ENCODE results near the gene CUEDC2.
A peak's percentile ranks its signal among the peaks of the same experiment; 100 is the strongest.

CUEDC2 gene

GRCh38 chr10:102396730-102397151 is 35.6 kb downstream of the CUEDC2 start:
- Histone ChIP-seq H3K36me3 (ENCODE audit: control insufficient read depth in 1 of 2, insufficient read depth in 2 of 2, low read length in 2 of 2) (peaks cover 7 to 27% of the 10 kb centered on the region in 2 donors), H3K4me3 (ENCODE audit: low read depth in 1 of 2, low read length in 2 of 2) (peak overlapping the region; percentile 99), H3K9ac (ENCODE audit: low read depth in 1 of 2, low read length in 2 of 2) (peak overlapping the region in 1 of 2 donors; percentile 87), H3K9me3 (ENCODE audit: control insufficient read depth in 1 of 2, low read length in 2 of 2) (no peaks in the 10 kb centered on the region), H3K27ac (ENCODE audit: low read depth, low read length) (no peak overlapping the region), H3K27me3 (ENCODE audit: control insufficient read depth in 1 of 2, insufficient read depth in 2 of 2, low read length in 2 of 2) (no peaks in the 10 kb centered on the region), H3K4me1 (ENCODE audit: control insufficient read depth in 1 of 2, insufficient read depth in 2 of 2, low read length in 2 of 2) (peaks cover 21 to 33% of the 10 kb centered on the region in 2 donors)

DNA sequence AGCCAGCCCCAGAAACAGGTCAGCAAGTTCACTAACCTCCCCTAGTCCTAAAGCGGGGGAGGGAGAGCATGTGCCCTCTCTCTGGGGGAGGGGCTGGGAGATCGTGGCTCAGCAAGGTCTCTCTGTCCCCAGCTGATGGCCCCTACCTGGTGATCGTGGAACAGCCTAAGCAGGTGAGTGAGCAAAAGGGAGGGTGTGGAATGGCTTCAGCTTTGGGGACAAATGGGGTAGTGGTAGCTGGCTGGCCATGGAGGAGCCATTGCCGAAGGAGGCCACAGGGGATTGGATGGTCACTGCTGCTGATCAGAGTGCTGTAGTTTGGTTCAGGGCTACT is 36.1 kb downstream of the CUEDC2 start:
- no peaks in the 10 kb centered on the region for H3K9me3 ChIP-seq (ENCODE audit: control insufficient read depth in 1 of 2, low read length in 2 of 2)
- H3K4me3 ChIP-seq (ENCODE audit: low read depth in 1 of 2, low read length in 2 of 2) = peak overlapping the region; percentile 99
- H3K27me3 ChIP-seq (ENCODE audit: control insufficient read depth in 1 of 2, insufficient read depth in 2 of 2, low read length in 2 of 2) = no peaks in the 10 kb centered on the region
- H3K9ac ChIP-seq (ENCODE audit: low read depth in 1 of 2, low read length in 2 of 2) = peak overlapping the region; percentile 55 to 87
- peaks cover 21 to 33% of the 10 kb centered on the region in 2 donors for H3K4me1 ChIP-seq (ENCODE audit: control insufficient read depth in 1 of 2, insufficient read depth in 2 of 2, low read length in 2 of 2)
- peaks cover 7 to 22% of the 10 kb centered on the region in 2 donors for H3K36me3 ChIP-seq (ENCODE audit: control insufficient read depth in 1 of 2, insufficient read depth in 2 of 2, low read length in 2 of 2)
- peak overlapping the region; percentile 59 for H3K27ac ChIP-seq (ENCODE audit: low read depth, low read length)

- H3K27me3 ChIP-seq (ENCODE audit: control insufficient read depth in 1 of 2, insufficient read depth in 2 of 2, low read length in 2 of 2) = no peaks in the 10 kb centered on the region
- H3K4me1 ChIP-seq (ENCODE audit: control insufficient read depth in 1 of 2, insufficient read depth in 2 of 2, low read length in 2 of 2) = peaks cover 21 to 33% of the 10 kb centered on the region in 2 donors
- H3K27ac ChIP-seq (ENCODE audit: low read depth, low read length) = peak within 1 kb of the TSS; percentile 97
- peaks cover 7 to 16% of the 10 kb centered on the region in 2 donors for H3K36me3 ChIP-seq (ENCODE audit: control insufficient read depth in 1 of 2, insufficient read depth in 2 of 2, low read length in 2 of 2)
- H3K9ac ChIP-seq (ENCODE audit: low read depth in 1 of 2, low read length in 2 of 2) = peak within 1 kb of the TSS; percentile 87 to 98
- H3K4me3 ChIP-seq (ENCODE audit: low read depth in 1 of 2, low read length in 2 of 2) = peak within 1 kb of the TSS; percentile 99
- H3K9me3 ChIP-seq (ENCODE audit: control insufficient read depth in 1 of 2, low read length in 2 of 2) = no peaks in the 10 kb centered on the region
Measured at GRCh38 chr10:102395400-102396316, 36.7 kb downstream of the CUEDC2 start, which contains the start of gene NFKB2. Gene NFKB2 (plus strand): TSS chr10:102395705. CDS start chr10:102395960, 255 bp downstream.

GRCh38 chr10:102394801-102395399 is 37.5 kb downstream of the CUEDC2 start:
- H3K27me3 ChIP-seq (ENCODE audit: control insufficient read depth in 1 of 2, insufficient read depth in 2 of 2, low read length in 2 of 2) = no peaks in the 10 kb centered on the region
- H3K9me3 ChIP-seq (ENCODE audit: control insufficient read depth in 1 of 2, low read length in 2 of 2) = no peaks in the 10 kb centered on the region
- peaks cover 19 to 29% of the 10 kb centered on the region in 2 donors for H3K4me1 ChIP-seq (ENCODE audit: control insufficient read depth in 1 of 2, insufficient read depth in 2 of 2, low read length in 2 of 2)
- H3K36me3 ChIP-seq (ENCODE audit: control insufficient read depth in 1 of 2, insufficient read depth in 2 of 2, low read length in 2 of 2) = peaks cover 7 to 12% of the 10 kb centered on the region in 2 donors
- peak overlapping the region; percentile 97 for H3K27ac ChIP-seq (ENCODE audit: low read depth, low read length)
- H3K9ac ChIP-seq (ENCODE audit: low read depth in 1 of 2, low read length in 2 of 2) = peak overlapping the region; percentile 87 to 98
- H3K4me3 ChIP-seq (ENCODE audit: low read depth in 1 of 2, low read length in 2 of 2) = peak overlapping the region; percentile 99

DNA sequence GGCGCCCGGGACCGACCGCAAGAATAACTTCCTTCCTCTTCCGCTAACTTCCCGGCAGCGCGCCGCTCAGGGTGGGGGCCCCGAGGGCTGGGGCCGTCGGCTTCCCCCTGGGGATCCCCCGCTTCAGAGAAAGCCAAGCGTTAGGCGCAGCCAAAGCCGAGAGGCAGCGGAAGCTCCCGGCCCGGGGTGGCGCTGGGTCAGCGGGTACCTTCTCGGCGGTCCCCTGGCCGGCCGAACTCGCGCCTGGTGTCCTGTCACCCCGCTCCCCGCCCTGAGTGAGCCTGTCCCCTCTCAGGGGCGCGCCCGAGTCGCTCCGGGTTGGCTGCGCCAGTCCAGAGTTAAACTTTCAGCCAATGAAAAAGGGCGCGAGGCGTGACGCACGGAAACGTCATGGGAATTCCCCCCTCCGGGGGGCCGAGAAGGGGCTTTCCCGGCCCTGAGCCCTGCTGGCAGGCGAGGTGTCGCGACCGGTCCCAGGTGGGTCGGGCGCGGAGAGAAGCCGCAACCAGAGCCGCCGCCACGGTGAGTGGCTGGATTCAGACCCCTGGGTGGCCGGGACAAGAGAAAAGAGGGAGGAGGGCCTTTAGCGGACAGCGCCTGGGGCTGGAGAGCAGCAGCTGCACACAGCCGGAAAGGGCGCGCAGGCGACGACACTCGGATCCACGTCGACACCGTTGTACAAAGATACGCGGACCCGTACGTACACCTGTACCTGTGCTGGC is 38.1 kb downstream of the CUEDC2 start:
- H3K27me3 ChIP-seq (ENCODE audit: control insufficient read depth in 1 of 2, insufficient read depth in 2 of 2, low read length in 2 of 2) = no peaks in the 10 kb centered on the region
- no peaks in the 10 kb centered on the region for H3K9me3 ChIP-seq (ENCODE audit: control insufficient read depth in 1 of 2, low read length in 2 of 2)
- H3K4me1 ChIP-seq (ENCODE audit: control insufficient read depth in 1 of 2, insufficient read depth in 2 of 2, low read length in 2 of 2) = peaks cover 15 to 23% of the 10 kb centered on the region in 2 donors
- H3K4me3 ChIP-seq (ENCODE audit: low read depth in 1 of 2, low read length in 2 of 2) = peak overlapping the region; percentile 99
- H3K9ac ChIP-seq (ENCODE audit: low read depth in 1 of 2, low read length in 2 of 2) = peak overlapping the region; percentile 87 to 98
- H3K27ac ChIP-seq (ENCODE audit: low read depth, low read length) = peak overlapping the region; percentile 97
- peaks cover 7 to 12% of the 10 kb centered on the region in 2 donors for H3K36me3 ChIP-seq (ENCODE audit: control insufficient read depth in 1 of 2, insufficient read depth in 2 of 2, low read length in 2 of 2)

GRCh38 chr10:102393411-102394078 is 38.8 kb downstream of the CUEDC2 start:
- no peaks in the 10 kb centered on the region for H3K9me3 ChIP-seq (ENCODE audit: control insufficient read depth in 1 of 2, low read length in 2 of 2)
- no peaks in the 10 kb centered on the region for H3K27me3 ChIP-seq (ENCODE audit: control insufficient read depth in 1 of 2, insufficient read depth in 2 of 2, low read length in 2 of 2)
- peak overlapping the region; percentile 97 for H3K27ac ChIP-seq (ENCODE audit: low read depth, low read length)
- H3K4me1 ChIP-seq (ENCODE audit: control insufficient read depth in 1 of 2, insufficient read depth in 2 of 2, low read length in 2 of 2) = peaks cover 15 to 23% of the 10 kb centered on the region in 2 donors
- peak overlapping the region; percentile 99 for H3K4me3 ChIP-seq (ENCODE audit: low read depth in 1 of 2, low read length in 2 of 2)
- peaks cover 5 to 12% of the 10 kb centered on the region in 2 donors for H3K36me3 ChIP-seq (ENCODE audit: control insufficient read depth in 1 of 2, insufficient read depth in 2 of 2, low read length in 2 of 2)
- peak overlapping the region; percentile 87 to 98 for H3K9ac ChIP-seq (ENCODE audit: low read depth in 1 of 2, low read length in 2 of 2)

DNA sequence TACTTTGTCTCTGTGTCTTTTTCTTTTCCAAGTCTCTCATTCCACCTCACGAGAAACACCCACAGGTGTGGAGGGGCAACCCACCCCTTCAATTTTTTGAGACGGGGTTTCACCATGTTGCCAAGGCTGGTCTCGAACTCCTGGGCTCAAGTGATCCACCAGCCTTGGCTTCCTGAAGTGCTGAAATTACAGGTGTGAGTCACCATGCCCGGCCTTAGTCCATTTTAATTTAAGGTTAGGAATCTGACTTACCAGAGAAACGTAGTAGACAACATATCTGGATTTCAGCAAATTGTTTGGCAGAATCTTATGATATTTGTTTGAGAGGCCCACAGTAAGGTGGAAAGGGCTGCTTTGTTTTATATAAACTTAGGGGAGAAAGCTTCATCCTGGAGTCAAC is 40.1 kb downstream of the CUEDC2 start:
- Histone ChIP-seq H3K36me3 (ENCODE audit: control insufficient read depth in 1 of 2, insufficient read depth in 2 of 2, low read length in 2 of 2) (peaks cover 0 to 5% of the 10 kb centered on the region in 2 donors), H3K4me1 (ENCODE audit: control insufficient read depth in 1 of 2, insufficient read depth in 2 of 2, low read length in 2 of 2) (peaks cover 15 to 23% of the 10 kb centered on the region in 2 donors), H3K9me3 (ENCODE audit: control insufficient read depth in 1 of 2, low read length in 2 of 2) (no peaks in the 10 kb centered on the region), H3K4me3 (ENCODE audit: low read depth in 1 of 2, low read length in 2 of 2) (no peak overlapping the region), H3K27ac (ENCODE audit: low read depth, low read length) (no peak overlapping the region), H3K27me3 (ENCODE audit: control insufficient read depth in 1 of 2, insufficient read depth in 2 of 2, low read length in 2 of 2) (no peaks in the 10 kb centered on the region), H3K9ac (ENCODE audit: low read depth in 1 of 2, low read length in 2 of 2) (no peak overlapping the region)

- H3K36me3 ChIP-seq (ENCODE audit: control insufficient read depth in 1 of 2, insufficient read depth in 2 of 2, low read length in 2 of 2) = no peaks in the 10 kb centered on the region
Measured at GRCh38 chr10:102389894-102390293, 42.5 kb downstream of the CUEDC2 start.

DNA sequence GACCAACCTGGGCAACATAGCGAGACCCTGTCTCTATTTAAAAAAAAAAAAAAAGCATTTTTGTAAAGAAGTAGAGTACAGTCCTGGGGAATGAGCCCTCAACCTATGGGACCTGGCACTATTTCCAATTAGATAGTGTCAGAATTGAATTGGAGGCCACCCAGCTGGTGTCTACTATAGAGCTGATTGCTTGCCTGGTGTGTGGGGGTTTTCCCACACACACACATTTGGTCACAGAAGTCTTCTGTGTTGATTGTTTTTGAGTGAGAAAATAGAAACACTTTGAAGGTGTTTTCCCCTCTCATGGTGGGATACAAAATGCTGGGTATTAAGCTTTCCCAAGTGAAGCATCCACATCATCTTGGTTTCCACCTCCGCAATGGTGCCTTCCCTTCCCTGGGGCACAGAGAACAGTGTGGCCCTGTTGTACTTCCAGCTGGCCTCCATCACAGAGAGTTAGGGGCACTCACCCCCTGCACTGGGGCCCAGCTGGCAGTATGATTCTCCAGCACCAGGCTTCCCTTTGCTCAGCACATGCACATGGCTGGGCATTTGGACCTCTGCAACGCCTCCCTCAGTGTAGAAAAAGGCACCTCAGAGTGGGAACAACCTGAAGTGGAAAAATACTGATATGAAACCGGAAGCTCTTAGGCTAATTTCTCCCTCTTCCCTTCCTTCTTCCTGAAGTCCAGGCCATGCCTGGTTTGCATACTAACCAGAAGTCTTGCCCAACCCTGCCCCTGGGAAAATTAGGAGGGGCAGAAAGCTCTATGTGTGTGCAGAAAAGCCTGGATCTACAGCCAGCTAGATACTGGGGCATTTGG is 47.6 kb downstream of the CUEDC2 start:
- Histone ChIP-seq H3K9ac (ENCODE audit: low read depth in 1 of 2, low read length in 2 of 2) (no peak overlapping the region), H3K9me3 (ENCODE audit: control insufficient read depth in 1 of 2, low read length in 2 of 2) (no peaks in the 10 kb centered on the region), H3K4me1 (ENCODE audit: control insufficient read depth in 1 of 2, insufficient read depth in 2 of 2, low read length in 2 of 2) (no peaks in the 10 kb centered on the region), H3K36me3 (ENCODE audit: control insufficient read depth in 1 of 2, insufficient read depth in 2 of 2, low read length in 2 of 2) (peaks cover 21 to 32% of the 10 kb centered on the region in 2 donors), H3K27me3 (ENCODE audit: control insufficient read depth in 1 of 2, insufficient read depth in 2 of 2, low read length in 2 of 2) (no peaks in the 10 kb centered on the region), H3K27ac (ENCODE audit: low read depth, low read length) (no peak overlapping the region), H3K4me3 (ENCODE audit: low read depth in 1 of 2, low read length in 2 of 2) (no peak overlapping the region)

More at GRCh38 chr10:102389894-102390293, 42.5 kb downstream of the CUEDC2 start:
- peaks cover 3 to 8% of the 10 kb centered on the region in 2 donors for H3K4me1 ChIP-seq (ENCODE audit: control insufficient read depth in 1 of 2, insufficient read depth in 2 of 2, low read length in 2 of 2)
- H3K27ac ChIP-seq (ENCODE audit: low read depth, low read length) = no peak overlapping the region
- no peaks in the 10 kb centered on the region for H3K27me3 ChIP-seq (ENCODE audit: control insufficient read depth in 1 of 2, insufficient read depth in 2 of 2, low read length in 2 of 2)
- H3K4me3 ChIP-seq (ENCODE audit: low read depth in 1 of 2, low read length in 2 of 2) = no peak overlapping the region
- H3K9ac ChIP-seq (ENCODE audit: low read depth in 1 of 2, low read length in 2 of 2) = no peak overlapping the region
- no peaks in the 10 kb centered on the region for H3K9me3 ChIP-seq (ENCODE audit: control insufficient read depth in 1 of 2, low read length in 2 of 2)

Data from duodenal mucosa (tissue), 2 donors.